Astrocyte of the spinal cord (primary cell): ENCODE data around the gene TNNT1.

Experiments
- DNase-seq: peaks from one replicate; pipeline ENCODE4 v3.0.0; 2011; ENCODE audit warnings: low read depth, low spot score
- H3K4me3 ChIP-seq: 2 replicates; pipeline ENCODE4 v1.5.1; 2011; ENCODE audit warnings: low read depth, mild to moderate bottlenecking, low read length, moderate library complexity
- CTCF ChIP-seq: IDR thresholded peaks from 2 replicates; pipeline ENCODE4 v1.5.1; 2012; ENCODE audit warnings: low read depth, mild to moderate bottlenecking, low read length, inconsistent platforms
- in situ Hi-C: cut with HindIII; loops from 2 replicates; pipeline ENCODE4 v1.10.0; 2017; ENCODE audit warnings: low sequenced_read_pairs

Gene TNNT1

GRCh38 chr19:55171440-55171839, 22.4 kb upstream of the TNNT1 start:
- no peak overlapping the region for H3K4me3 ChIP-seq
- TF ChIP-seq CTCF = no peak
- no peak for DNase-seq
- in situ Hi-C loops = loop anchor here (10.0 kb wide), 1 partner anchor 223 kb away; no protein-coding TSS in a partner anchor

GRCh38 chr19:55169136-55169535, 20.1 kb upstream of the TNNT1 start:
- no peak overlapping the region for H3K4me3 ChIP-seq
- no peak for DNase-seq
- TF ChIP-seq CTCF = no peak
- in situ Hi-C loops = no loop called here

- peak within 1 kb of the TSS; percentile 51 for H3K4me3 ChIP-seq
- peak; percentile 98 for DNase-seq
- in situ Hi-C loops = no loop called here
- no peak for TF ChIP-seq CTCF
These were observed 17.7 kb upstream of the TNNT1 start, which contains the start of gene DNAAF3 for GRCh38 chr19:55166530-55167268. Gene DNAAF3 (minus strand): TSS chr19:55166613. CDS start chr19:55166413, 200 bp downstream.

GRCh38 chr19:55165952-55166529, 17.0 kb upstream of the TNNT1 start:
- H3K4me3 ChIP-seq = peak overlapping the region; percentile 51
- peak; percentile 79 for TF ChIP-seq CTCF
- in situ Hi-C loops = no loop called here
- DNase-seq = peak; percentile 82

GRCh38 chr19:55161571-55162322, 12.7 kb upstream of the TNNT1 start:
- in situ Hi-C loops = no loop called here
- H3K4me3 ChIP-seq = no peak overlapping the region
- no peak for TF ChIP-seq CTCF
- no peak for DNase-seq

GRCh38 chr19:55160986-55161365, 12.0 kb upstream of the TNNT1 start:
- no peak overlapping the region for H3K4me3 ChIP-seq
- no peak for DNase-seq
- in situ Hi-C loops = no loop called here
- TF ChIP-seq CTCF = no peak
